ENCODE results near the gene DNASE1L3.

DNA sequence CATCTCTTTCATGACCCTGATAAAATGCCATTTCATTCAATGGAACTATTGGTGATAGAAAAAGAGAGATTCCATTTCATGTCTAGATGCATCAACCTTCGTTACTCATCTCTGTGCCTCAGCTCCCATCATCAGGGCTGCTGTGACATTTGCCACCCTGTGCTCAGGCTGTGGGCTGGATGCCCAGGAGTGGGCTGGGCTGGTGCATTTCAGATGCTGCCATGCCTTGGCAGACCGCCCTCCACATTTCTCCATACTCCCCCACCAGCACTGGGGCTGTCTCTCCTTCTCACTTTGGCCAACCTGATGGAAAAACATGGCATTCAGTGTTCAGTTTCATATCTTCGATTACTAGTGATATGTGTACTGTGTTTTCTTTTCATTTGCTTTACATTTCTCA is 59.1 kb downstream of the DNASE1L3 start:
- TF ChIP-seq EZH2 (IDR thresholded peaks at IDR 0.05; ENCODE audit: low read depth, low read length, severe bottlenecking) (no peak), CREB1 (IDR thresholded peaks at IDR 0.05) (no peak), RAD21 (IDR thresholded peaks at IDR 0.05 in 1 of 2, conservative IDR thresholded peaks at IDR 0.05 in 1 of 2; ENCODE audit: low read depth in 2 of 2, low read length in 2 of 2) (no peak), POLR2A (IDR thresholded peaks at IDR 0.05; ENCODE audit: control extremely low read depth in 1 of 2, low read depth in 2 of 2, low read length in 2 of 2) (no peak), CBX8 (IDR thresholded peaks at IDR 0.05; ENCODE audit: borderline replicate concordance, low read depth, low read length) (no peak), RNF2 (IDR thresholded peaks at IDR 0.05; ENCODE audit: borderline replicate concordance, low read depth, low read length, missing control alignments, poor library complexity, severe bottlenecking) (no peak), POLR2AphosphoS5 (IDR thresholded peaks at IDR 0.05; ENCODE audit: low read depth, low read length) (no peak), TEAD4 (IDR thresholded peaks at IDR 0.05; ENCODE audit: low read depth, low read length) (no peak)
- TF ChIP-seq, protein P1, sequence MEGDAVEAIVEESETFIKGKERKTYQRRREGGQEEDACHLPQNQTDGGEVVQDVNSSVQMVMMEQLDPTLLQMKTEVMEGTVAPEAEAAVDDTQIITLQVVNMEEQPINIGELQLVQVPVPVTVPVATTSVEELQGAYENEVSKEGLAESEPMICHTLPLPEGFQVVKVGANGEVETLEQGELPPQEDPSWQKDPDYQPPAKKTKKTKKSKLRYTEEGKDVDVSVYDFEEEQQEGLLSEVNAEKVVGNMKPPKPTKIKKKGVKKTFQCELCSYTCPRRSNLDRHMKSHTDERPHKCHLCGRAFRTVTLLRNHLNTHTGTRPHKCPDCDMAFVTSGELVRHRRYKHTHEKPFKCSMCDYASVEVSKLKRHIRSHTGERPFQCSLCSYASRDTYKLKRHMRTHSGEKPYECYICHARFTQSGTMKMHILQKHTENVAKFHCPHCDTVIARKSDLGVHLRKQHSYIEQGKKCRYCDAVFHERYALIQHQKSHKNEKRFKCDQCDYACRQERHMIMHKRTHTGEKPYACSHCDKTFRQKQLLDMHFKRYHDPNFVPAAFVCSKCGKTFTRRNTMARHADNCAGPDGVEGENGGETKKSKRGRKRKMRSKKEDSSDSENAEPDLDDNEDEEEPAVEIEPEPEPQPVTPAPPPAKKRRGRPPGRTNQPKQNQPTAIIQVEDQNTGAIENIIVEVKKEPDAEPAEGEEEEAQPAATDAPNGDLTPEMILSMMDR (IDR thresholded peaks at IDR 0.05; ENCODE audit: control extremely low read depth in 1 of 3, insufficient read depth in 1 of 3, low read depth in 1 of 3, low read length in 3 of 3), result no peak
- TF ChIP-seq, protein P2, sequence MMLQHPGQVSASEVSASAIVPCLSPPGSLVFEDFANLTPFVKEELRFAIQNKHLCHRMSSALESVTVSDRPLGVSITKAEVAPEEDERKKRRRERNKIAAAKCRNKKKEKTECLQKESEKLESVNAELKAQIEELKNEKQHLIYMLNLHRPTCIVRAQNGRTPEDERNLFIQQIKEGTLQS (IDR thresholded peaks at IDR 0.05; ENCODE audit: insufficient read depth, low read depth, low read length), result no peak

Measured in H1 (cell line).